B cell (primary cell): ENCODE results near the gene PYGM. TPM values are rescaled to one million over a fixed set of nuclear protein-coding genes. Genes with fewer than 3 reads are reported as not detected.

Experiments
- ATAC-seq: fragments of 200-7000 bp; cut with Tn5 transposase; one replicate; pipeline ENCODE4 v1.10.0; 2021; ENCODE audit warnings: low read depth, mild to moderate bottlenecking, moderate number of reproducible peaks, moderate library complexity
- CTCF ChIA-PET: fragments of 350-600 bp; sonication (Branson Sonifier 250); formaldehyde crosslinking; loops from one replicate; lab custom pipeline; 2021; ENCODE audit warnings: antibody characterized with exemption, inconsistent platforms; lab: Charles Lee
- POLR2A ChIA-PET: fragments of 350-600 bp; sonication (Branson Sonifier 250); formaldehyde crosslinking; loops from one replicate; lab custom pipeline; 2021; ENCODE audit warnings: antibody characterized with exemption; lab: Charles Lee
- DNase-seq: peaks from one replicate; pipeline ENCODE4 v3.0.0; 2013
- H2AFZ ChIP-seq: 2 replicates; pipeline ENCODE4 v1.6.1; 2012; ENCODE audit warnings: mild to moderate bottlenecking, low read depth, low read length; ENCODE audit not compliant: insufficient read depth, poor library complexity, severe bottlenecking
- H3K27ac ChIP-seq, 2 donors: 1 replicate in 1 of 2; 2 replicates in 1 of 2; pipeline ENCODE4 v1.5.1; 2012 to 2013; ENCODE audit warnings: low read length in 2 of 2, mild to moderate bottlenecking in 2 of 2, moderate library complexity in 1 of 2
- H3K27me3 ChIP-seq, 4 experiments: fragments of 200-600 bp in 1 of 4; sonication (generic) in 1 of 4; replicated peaks in 1 of 4; 1 replicate in 2 of 4; 2 replicates in 2 of 4; pipeline versions ENCODE4 v1.6.1 to v1.7.0; 2013 to 2016; ENCODE audit warnings: low read length in 3 of 4, mild to moderate bottlenecking in 2 of 4, mixed read lengths in 1 of 4, moderate library complexity in 1 of 4; ENCODE audit not compliant: insufficient read depth in 4 of 4, control insufficient read depth in 3 of 4; ENCODE audit errors: control extremely low read depth in 1 of 4
- H3K36me3 ChIP-seq, 2 experiments: replicated peaks in 1 of 2; 1 replicate in 1 of 2; 2 replicates in 1 of 2; pipeline versions ENCODE4 v1.6.1 to v1.7.1; 2013; ENCODE audit warnings: low read length in 1 of 2; ENCODE audit not compliant: insufficient read depth in 2 of 2, control insufficient read depth in 1 of 2; ENCODE audit errors: control extremely low read depth in 1 of 2, extremely low read depth in 1 of 2
- H3K4me1 ChIP-seq, 2 donors: fragments of 200-600 bp in 1 of 2; sonication (generic) in 1 of 2; 1 replicate in 1 of 2; 2 replicates in 1 of 2; pipeline versions ENCODE4 v1.5.1 to v1.6.1; 2013 to 2017; ENCODE audit warnings: low read length in 2 of 2; ENCODE audit not compliant: control insufficient read depth in 2 of 2, insufficient read depth in 2 of 2
- H3K4me2 ChIP-seq: replicated peaks from 2 replicates; pipeline ENCODE3; 2012; ENCODE audit warnings: mild to moderate bottlenecking, low read depth, low read length; ENCODE audit not compliant: poor library complexity, severe bottlenecking
- H3K4me3 ChIP-seq, 5 experiments: fragments of 200-600 bp in 1 of 5; sonication (generic) in 1 of 5; 1 replicate in 3 of 5; 2 replicates in 2 of 5; pipeline versions ENCODE4 v1.5.1 to v1.7.0; 2011 to 2016; ENCODE audit warnings: low read length in 4 of 5, mild to moderate bottlenecking in 4 of 5, low read depth in 2 of 5, control low read depth in 1 of 5, moderate library complexity in 1 of 5; ENCODE audit not compliant: insufficient read depth in 1 of 5; ENCODE audit errors: control extremely low read depth in 1 of 5, extremely low read depth in 1 of 5
- H3K79me2 ChIP-seq: fragments of 200-600 bp; sonication (generic); one replicate; pipeline ENCODE4 v1.6.0; 2016; ENCODE audit warnings: low read length; ENCODE audit not compliant: control insufficient read depth, insufficient read depth
- H3K9ac ChIP-seq: fragments of 200-600 bp; sonication (generic); 2 replicates; pipeline ENCODE4 v1.6.1; 2017; ENCODE audit warnings: mild to moderate bottlenecking, low read length, moderate library complexity
- H3K9me3 ChIP-seq, 3 donors: one replicate each; pipeline versions ENCODE4 v1.6.1 to v1.7.1; 2013; ENCODE audit warnings: low read length in 2 of 3; ENCODE audit not compliant: control insufficient read depth in 2 of 3, insufficient read depth in 1 of 3; ENCODE audit errors: control extremely low read depth in 1 of 3
- H4K20me1 ChIP-seq: 2 replicates; pipeline ENCODE4 v1.6.0; 2012; ENCODE audit warnings: mild to moderate bottlenecking, low read length; ENCODE audit not compliant: insufficient read depth, control insufficient read depth, poor library complexity, severe bottlenecking
- H3K27ac Mint-ChIP-seq: one replicate; pipeline ENCODE4 v1.8.0; 2021; ENCODE audit warnings: mixed read lengths
- H3K27me3 Mint-ChIP-seq: one replicate; pipeline ENCODE4 v1.8.0; 2021; ENCODE audit warnings: mixed read lengths
- H3K4me1 Mint-ChIP-seq: one replicate; pipeline ENCODE4 v1.8.0; 2021; ENCODE audit warnings: mixed read lengths
- H3K4me3 Mint-ChIP-seq: one replicate; pipeline ENCODE4 v1.8.0; 2021; ENCODE audit warnings: mixed read lengths
- H3K9me3 Mint-ChIP-seq: one replicate; pipeline ENCODE4 v1.8.0; 2022; ENCODE audit warnings: mixed read lengths; ENCODE audit not compliant: insufficient read depth
- CTCF ChIP-seq: fragments of 200-600 bp; IDR thresholded peaks from one replicate; pipeline ENCODE4 v1.8.0; 2022; ENCODE audit warnings: antibody characterized with exemption, mild to moderate bottlenecking
- EZH2 ChIP-seq: IDR thresholded peaks from 2 replicates; pipeline ENCODE4 v1.6.1; 2012; ENCODE audit warnings: borderline replicate concordance, low read depth, mild to moderate bottlenecking, moderate library complexity, low read length; ENCODE audit not compliant: insufficient read depth, poor library complexity, severe bottlenecking
- WGBS: methylation state at CpG from one replicate; pipeline ENCODE4 v1.1.5; 2013; ENCODE audit warnings: missing lambda C conversion rate; ENCODE audit not compliant: insufficient coverage; 5-methylcytosine and 5-hydroxymethylcytosine counted together
- intact Hi-C: fragments of 100-400 bp; cut with micrococcal nuclease; formaldehyde crosslinking; loops from one replicate; pipeline ENCODE4 v1.10.0; 2022
- polyA plus RNA-seq: library from polyadenylated mRNA; depleted of rRNA; stranded (reverse); fragments of >200 nt; gene quantifications from 2 replicates; pipeline ENCODE4 v1.2.3, GENCODE V29; 2012
- total RNA-seq, 2 donors: library from RNA; stranded (reverse); fragments of 120-200 nt in 1 of 2; gene quantifications; 1 replicate in 1 of 2; 2 replicates in 1 of 2; pipeline versions ENCODE4 v1.2.3 to v1.2.4, GENCODE V29; 2013 to 2022

PYGM gene
- total and polyA plus RNA-seq, 2 donors (not counting 1 experiment from before 2014, with no cell fraction given), result 9.3 to 9.6 TPM

- H3K27ac ChIP-seq, result peak within 1 kb of the TSS; percentile 64 to 83
- Mint-ChIP-seq H3K4me1 (peaks cover 25% of the 10 kb centered on the region), H3K27me3 (peaks cover 31% of the 10 kb centered on the region), H3K9me3 (no peaks in the 10 kb centered on the region), H3K4me3 (peak within 1 kb of the TSS; percentile 86), H3K27ac (peak within 1 kb of the TSS; percentile 86)
- no peaks in the 10 kb centered on the region for H3K9me3 ChIP-seq
- peaks cover 13 to 23% of the 10 kb centered on the region in 2 donors for H3K4me1 ChIP-seq
- peak within 1 kb of the TSS; percentile 99 for H3K4me2 ChIP-seq
- peak within 1 kb of the TSS; percentile 93 for H2AFZ ChIP-seq
- no peaks in the 10 kb centered on the region for H3K79me2 ChIP-seq
- peaks cover 0 to 36% (median 10%) of the 10 kb centered on the region in 4 experiments for H3K27me3 ChIP-seq
- ChIA-PET POLR2A (interaction anchor here (0.6 kb wide), 1 partner anchor 275 kb away, joined by 6 read pairs; no protein-coding TSS in a partner anchor), CTCF (interaction anchor here (1.4 to 3.2 kb wide), 3 partner anchors 10 to 35 kb away, joined by 3 to 15 read pairs (median 6); no protein-coding TSS in a partner anchor)
- 2% methylated on average over 58 of the region's 66 CpGs for WGBS
- no peak for TF ChIP-seq EZH2
- TF ChIP-seq CTCF, result peak; percentile 99
- peak within 1 kb of the TSS; percentile 86 for H3K9ac ChIP-seq
- intact Hi-C loops, result loop anchor here (1.0 to 5.0 kb wide), 3 partner anchors 19 to 276 kb away; no protein-coding TSS in a partner anchor
- peak; percentile 89 for DNase-seq
- peaks cover 0 to 19% of the 10 kb centered on the region in 2 experiments for H3K36me3 ChIP-seq
- H3K4me3 ChIP-seq, result peak within 1 kb of the TSS in 4 of 5 experiments; percentile 67 to 83 (median 76)
- peaks cover 41% of the 10 kb centered on the region for H4K20me1 ChIP-seq
- ATAC-seq, result peak; percentile 92
These were observed 36.5 kb downstream of the PYGM start, which contains the start of gene NRXN2 for GRCh38 chr11:64723117-64723906. TSS of gene NRXN2 (minus strand) at chr11:64723197. CDS start at chr11:64713699, 9,498 bp downstream.
